Measurements from ENCODE around the gene ZNF821.

The ZNF821 gene

GRCh38 chr16:71863995-71864394 is 20.0 kb downstream of the ZNF821 start:
- peaks cover 54% of the 10 kb centered on the region for H3K36me3 ChIP-seq (ENCODE audit: insufficient read depth, low read length)

DNA sequence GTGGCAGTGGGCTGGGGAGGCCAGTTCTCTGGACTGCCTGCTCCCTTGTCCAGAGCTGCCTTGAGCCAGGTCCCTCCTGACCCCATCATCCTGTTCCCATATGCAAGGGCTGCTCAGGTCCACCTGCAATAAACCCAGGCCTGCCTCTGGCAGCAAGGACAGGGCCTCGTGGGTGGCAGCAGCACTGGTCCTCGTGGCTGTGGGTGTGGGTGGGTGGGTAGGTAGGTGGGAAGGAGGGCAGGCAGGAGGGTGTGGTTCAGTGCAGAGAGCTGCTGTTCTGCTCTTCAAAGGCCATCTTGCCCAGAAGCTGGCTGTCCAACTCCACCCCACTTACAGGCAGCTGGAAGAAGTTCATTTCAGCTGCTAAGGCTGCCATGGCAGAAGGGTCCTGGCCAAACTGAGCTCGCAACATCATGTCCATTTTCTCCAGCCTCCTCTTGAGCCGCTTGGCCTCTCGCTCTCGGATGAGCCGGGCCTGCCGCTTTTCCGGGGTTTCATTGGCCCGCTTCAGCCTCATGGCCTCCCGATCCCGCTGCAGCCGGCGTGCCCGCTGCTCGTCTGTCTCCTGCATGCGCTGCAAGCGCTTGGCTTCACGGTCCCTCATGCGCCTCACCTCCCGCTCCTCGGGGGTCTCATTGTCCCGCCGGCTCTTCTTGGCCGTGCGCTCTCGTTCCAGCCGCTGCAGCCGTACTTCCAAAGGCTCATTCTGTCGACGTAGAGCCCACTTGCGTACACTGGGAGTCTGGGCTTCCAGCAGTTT is 24.0 kb downstream of the ZNF821 start:
- H3K4me2 ChIP-seq (ENCODE audit: insufficient read depth, low read length) = no peak overlapping the region
- H3K27ac ChIP-seq (ENCODE audit: low read length) = no peak overlapping the region
- no peak overlapping the region for H3K4me3 ChIP-seq (ENCODE audit: low read depth in 1 of 2, low read length in 2 of 2)
- H3K9ac ChIP-seq (ENCODE audit: low read depth, low read length) = no peak overlapping the region
- no peaks in the 10 kb centered on the region for H3K27me3 ChIP-seq (ENCODE audit: insufficient read depth, low read length, poor library complexity)
- no peaks in the 10 kb centered on the region for H3K9me3 ChIP-seq (ENCODE audit: insufficient read depth, low read length, severe bottlenecking)
- peaks cover 47% of the 10 kb centered on the region for H3K36me3 ChIP-seq (ENCODE audit: insufficient read depth, low read length)
- peaks cover 4% of the 10 kb centered on the region; the same call in 1 of the 2 replicates for H3K79me2 ChIP-seq (ENCODE audit: insufficient read depth, low read length)
- H4K20me1 ChIP-seq (ENCODE audit: insufficient read depth, low read length) = peaks cover 23% of the 10 kb centered on the region; the same call in 1 of the 2 replicates
- ATAC-seq (ENCODE audit: insufficient read depth, low read depth) = no peak
- no peak overlapping the region for H2AFZ ChIP-seq (ENCODE audit: low read depth, low read length)
- H3K4me1 ChIP-seq (ENCODE audit: insufficient read depth, low read length) = no peaks in the 10 kb centered on the region
- no peak for DNase-seq
- TF ChIP-seq EZH2 (IDR thresholded peaks at IDR 0.05; ENCODE audit: borderline replicate concordance, low read depth, low read length, severe bottlenecking) (no peak), CTCF (IDR thresholded peaks at IDR 0.05; ENCODE audit: borderline replicate concordance, extremely low read depth, low read length, poor library complexity, severe bottlenecking) (no peak)

More at GRCh38 chr16:71863995-71864394, 20.0 kb downstream of the ZNF821 start:
- H3K9me3 ChIP-seq (ENCODE audit: insufficient read depth, low read length, severe bottlenecking) = no peaks in the 10 kb centered on the region
- no peak overlapping the region for H3K9ac ChIP-seq (ENCODE audit: low read depth, low read length)
- no peak overlapping the region for H3K4me2 ChIP-seq (ENCODE audit: insufficient read depth, low read length)
- DNase-seq (no peak), ATAC-seq (ENCODE audit: insufficient read depth, low read depth) (no peak)
- H4K20me1 ChIP-seq (ENCODE audit: insufficient read depth, low read length) = 0 out of 2 replicates have a peak, but pooled peaks cover 9% of the 10 kb centered on the region
- H2AFZ ChIP-seq (ENCODE audit: low read depth, low read length) = no peak overlapping the region
- H3K4me3 ChIP-seq (ENCODE audit: low read depth in 1 of 2, low read length in 2 of 2) = no peak overlapping the region
- H3K27me3 ChIP-seq (ENCODE audit: insufficient read depth, low read length, poor library complexity) = no peaks in the 10 kb centered on the region
- no peaks in the 10 kb centered on the region for H3K79me2 ChIP-seq (ENCODE audit: insufficient read depth, low read length)
- TF ChIP-seq EZH2 (IDR thresholded peaks at IDR 0.05; ENCODE audit: borderline replicate concordance, low read depth, low read length, severe bottlenecking) (no peak), CTCF (IDR thresholded peaks at IDR 0.05; ENCODE audit: borderline replicate concordance, extremely low read depth, low read length, poor library complexity, severe bottlenecking) (no peak)
- no peaks in the 10 kb centered on the region for H3K4me1 ChIP-seq (ENCODE audit: insufficient read depth, low read length)
- no peak overlapping the region for H3K27ac ChIP-seq (ENCODE audit: low read length)

DNA sequence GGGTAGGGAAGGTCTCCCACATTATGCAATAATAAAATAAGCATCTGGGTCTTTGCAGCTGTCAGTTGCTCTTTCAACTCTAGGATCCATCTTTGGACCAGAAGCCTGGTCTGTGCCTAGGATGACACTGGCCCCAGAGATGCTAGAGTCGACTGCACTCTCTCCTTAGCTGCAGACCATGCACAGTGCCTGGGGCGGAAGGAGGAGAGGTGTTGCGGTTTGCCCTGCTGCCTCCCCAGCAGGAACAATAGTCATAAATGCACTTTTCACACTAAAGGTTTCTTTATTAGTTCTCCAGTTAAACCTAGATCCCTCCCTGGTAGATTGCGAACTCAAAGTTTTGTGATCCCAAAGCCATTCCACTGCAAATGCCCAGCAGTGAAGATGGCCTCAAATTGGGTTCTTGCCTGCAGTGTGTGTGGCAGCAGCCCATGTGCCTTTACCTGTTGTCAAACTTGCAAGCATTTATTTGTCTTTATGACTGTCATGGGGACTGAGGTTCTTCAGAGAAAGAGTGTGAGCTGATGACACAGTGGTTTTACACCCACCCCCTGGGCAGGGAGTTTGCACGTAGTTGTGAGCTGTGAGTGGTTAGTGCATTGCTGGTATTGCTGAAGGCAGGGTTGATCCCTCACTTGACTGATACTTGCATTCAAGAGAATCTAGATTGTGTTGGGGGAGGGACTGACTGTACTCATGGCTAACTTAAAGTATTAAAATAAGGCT is 27.9 kb downstream of the ZNF821 start:
- Histone ChIP-seq H3K27me3 (ENCODE audit: insufficient read depth, low read length, poor library complexity) (no peaks in the 10 kb centered on the region), H3K4me3 (ENCODE audit: low read depth in 1 of 2, low read length in 2 of 2) (no peak overlapping the region), H4K20me1 (ENCODE audit: insufficient read depth, low read length) (peaks cover 40% of the 10 kb centered on the region; the same call in 1 of the 2 replicates), H3K79me2 (ENCODE audit: insufficient read depth, low read length) (peaks cover 17% of the 10 kb centered on the region; the same call in 1 of the 2 replicates), H3K4me1 (ENCODE audit: insufficient read depth, low read length) (peaks cover 9% of the 10 kb centered on the region), H2AFZ (ENCODE audit: low read depth, low read length) (no peak overlapping the region), H3K36me3 (ENCODE audit: insufficient read depth, low read length) (peaks cover 61% of the 10 kb centered on the region), H3K4me2 (ENCODE audit: insufficient read depth, low read length) (no peak overlapping the region), H3K9ac (ENCODE audit: low read depth, low read length) (no peak overlapping the region), H3K9me3 (ENCODE audit: insufficient read depth, low read length, severe bottlenecking) (no peaks in the 10 kb centered on the region), H3K27ac (ENCODE audit: low read length) (no peak overlapping the region)
- TF ChIP-seq EZH2 (IDR thresholded peaks at IDR 0.05; ENCODE audit: borderline replicate concordance, low read depth, low read length, severe bottlenecking) (no peak), CTCF (IDR thresholded peaks at IDR 0.05; ENCODE audit: borderline replicate concordance, extremely low read depth, low read length, poor library complexity, severe bottlenecking) (no peak)
- DNase-seq (no peak), ATAC-seq (ENCODE audit: insufficient read depth, low read depth) (no peak)

Data from DND-41 (cell line).